Keratinocyte (primary cell): ENCODE results near the gene PITPNC1. TPM values are rescaled to one million over a fixed set of nuclear protein-coding genes. Genes with fewer than 3 reads are reported as not detected.

ENCODE experiments used
- DNase-seq: peaks from one replicate; pipeline ENCODE4 v3.0.0-alpha.2; 2011; ENCODE audit warnings: low read depth, missing footprints, low spot score
- FAIRE-seq: peaks from 2 replicates; lab custom pipeline; 2011; peaks lifted over from hg19 to GRCh38; lab: Jason Lieb, UNC
- H2AFZ ChIP-seq: 2 replicates; pipeline ENCODE4 v1.6.0; 2012; ENCODE audit warnings: low read length, control low read depth, inconsistent platforms; ENCODE audit not compliant: control insufficient read depth
- H3K27ac ChIP-seq: 2 replicates; pipeline ENCODE4 v1.5.1; 2011; ENCODE audit warnings: low read length; ENCODE audit not compliant: control insufficient read depth, insufficient read depth
- H3K27me3 ChIP-seq: 3 replicates; pipeline ENCODE4 v1.6.0; 2011; ENCODE audit warnings: low read length; ENCODE audit not compliant: control insufficient read depth, insufficient read depth; ENCODE audit errors: extremely low read depth
- H3K36me3 ChIP-seq, 2 experiments: 2 replicates in 1 of 2; 3 replicates in 1 of 2; pipeline ENCODE4 v1.5.1; 2011; ENCODE audit warnings: low read length in 2 of 2, mild to moderate bottlenecking in 1 of 2; ENCODE audit not compliant: control insufficient read depth in 2 of 2, insufficient read depth in 2 of 2; ENCODE audit errors: extremely low read depth in 1 of 2
- H3K4me1 ChIP-seq: 3 replicates; pipeline ENCODE4 v1.5.1; 2011; ENCODE audit warnings: low read length; ENCODE audit not compliant: control insufficient read depth, insufficient read depth; ENCODE audit errors: extremely low read depth
- H3K4me2 ChIP-seq: 3 replicates; pipeline ENCODE4 v1.6.0; 2011; ENCODE audit warnings: low read depth, low read length; ENCODE audit not compliant: control insufficient read depth, insufficient read depth; ENCODE audit errors: extremely low read depth
- H3K4me3 ChIP-seq, 3 experiments: fragments of 200-600 bp in 1 of 3; sonication (generic) in 1 of 3; 2 replicates in 2 of 3; 3 replicates in 1 of 3; pipeline ENCODE4 v1.5.1; 2011 to 2016; ENCODE audit warnings: low read length in 3 of 3, mild to moderate bottlenecking in 3 of 3, control low read depth in 2 of 3, inconsistent platforms in 1 of 3, low read depth in 1 of 3, mixed read lengths in 1 of 3, mixed run types in 1 of 3, moderate library complexity in 1 of 3; ENCODE audit not compliant: control insufficient read depth in 2 of 3, insufficient read depth in 2 of 3; ENCODE audit errors: extremely low read depth in 1 of 3
- H3K79me2 ChIP-seq: 2 replicates; pipeline ENCODE4 v1.6.0; 2012; ENCODE audit warnings: low read length; ENCODE audit not compliant: control insufficient read depth, insufficient read depth
- H3K9ac ChIP-seq: 3 replicates; pipeline ENCODE4 v1.6.0; 2011; ENCODE audit warnings: low read length; ENCODE audit not compliant: control insufficient read depth, insufficient read depth; ENCODE audit errors: extremely low read depth
- H3K9me1 ChIP-seq: 3 replicates; pipeline ENCODE4 v1.6.0; 2011; ENCODE audit warnings: low read length; ENCODE audit not compliant: control insufficient read depth, insufficient read depth; ENCODE audit errors: extremely low read depth
- H3K9me3 ChIP-seq: 2 replicates; pipeline ENCODE4 v1.5.1; 2012; ENCODE audit warnings: low read depth, low read length; ENCODE audit not compliant: control insufficient read depth
- H4K20me1 ChIP-seq: 3 replicates; pipeline ENCODE4 v1.6.0; 2011; ENCODE audit warnings: low read length; ENCODE audit not compliant: control insufficient read depth, insufficient read depth; ENCODE audit errors: extremely low read depth
- EZH2 ChIP-seq: IDR thresholded peaks from one replicate; pipeline ENCODE4 v1.6.1; 2012; ENCODE audit warnings: inconsistent platforms, mild to moderate bottlenecking, low read length, moderate library complexity
- dilution Hi-C: fragments of 300-500 bp; cut with MboI; formaldehyde crosslinking; loops from one replicate; pipeline ENCODE4 v1.7.0; 2020; ENCODE audit warnings: low sequenced_read_pairs; ENCODE audit not compliant: extremely low pct_ligation_motif_present
- polyA plus RNA-seq, 5 experiments: library from polyadenylated mRNA; depleted of rRNA in 3 of 5; stranded (reverse) in 3 of 5; stranded (forward) in 1 of 5; unstranded in 1 of 5; fragments of >200 nt; gene quantifications; 1 replicate in 1 of 5; 2 replicates in 3 of 5; 3 replicates in 1 of 5; pipeline versions ENCODE4 v1.2.1 to v1.2.3, GENCODE V29; 2011 to 2012; ENCODE audit warnings: missing spikeins in 2 of 5, low read depth in 1 of 5, low replicate concordance in 1 of 5
- TF ChIP-seq, protein P1 (sequence below), 3 experiments: IDR thresholded peaks in 1 of 3; conservative IDR thresholded peaks in 1 of 3; optimal IDR thresholded peaks in 1 of 3; 2 replicates in 2 of 3; 3 replicates in 1 of 3; pipeline versions ENCODE3 to v1.5.1; 2011; ENCODE audit warnings: low read length in 3 of 3, mild to moderate bottlenecking in 3 of 3, moderate library complexity in 2 of 3, control low read depth in 1 of 3, inconsistent platforms in 1 of 3; ENCODE audit not compliant: insufficient read depth in 2 of 3; ENCODE audit errors: extremely low read depth in 1 of 3

PITPNC1 gene
- polyA plus RNA-seq, 1 donor (not counting 4 experiments of a cell fraction or from before 2014, with no cell fraction given) = 24.8 TPM

DNA sequence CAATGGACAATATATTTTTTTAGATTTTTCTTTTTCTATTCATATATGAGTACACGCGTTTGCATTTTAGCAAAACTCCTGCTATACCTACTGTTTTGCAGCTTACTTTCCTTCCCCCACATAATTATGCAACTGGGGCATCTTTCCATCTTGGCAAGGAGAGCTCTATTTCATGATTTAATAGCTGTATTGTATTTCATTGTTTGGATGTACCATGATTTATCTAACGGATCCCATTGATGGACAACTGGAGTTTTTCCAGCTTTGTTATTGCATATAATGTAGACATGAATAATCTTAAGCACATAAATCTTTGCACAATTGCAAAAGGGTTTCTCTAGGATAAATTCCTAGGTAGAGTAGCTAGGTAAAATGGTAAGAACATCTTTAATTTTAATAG lies 133.9 kb downstream of the PITPNC1 start:
- H4K20me1 ChIP-seq = no peaks in the 10 kb centered on the region
- no peaks in the 10 kb centered on the region for H3K9me1 ChIP-seq
- DNase-seq (no peak), FAIRE-seq (no peak)
- no peaks in the 10 kb centered on the region for H3K36me3 ChIP-seq
- TF ChIP-seq, protein P1, sequence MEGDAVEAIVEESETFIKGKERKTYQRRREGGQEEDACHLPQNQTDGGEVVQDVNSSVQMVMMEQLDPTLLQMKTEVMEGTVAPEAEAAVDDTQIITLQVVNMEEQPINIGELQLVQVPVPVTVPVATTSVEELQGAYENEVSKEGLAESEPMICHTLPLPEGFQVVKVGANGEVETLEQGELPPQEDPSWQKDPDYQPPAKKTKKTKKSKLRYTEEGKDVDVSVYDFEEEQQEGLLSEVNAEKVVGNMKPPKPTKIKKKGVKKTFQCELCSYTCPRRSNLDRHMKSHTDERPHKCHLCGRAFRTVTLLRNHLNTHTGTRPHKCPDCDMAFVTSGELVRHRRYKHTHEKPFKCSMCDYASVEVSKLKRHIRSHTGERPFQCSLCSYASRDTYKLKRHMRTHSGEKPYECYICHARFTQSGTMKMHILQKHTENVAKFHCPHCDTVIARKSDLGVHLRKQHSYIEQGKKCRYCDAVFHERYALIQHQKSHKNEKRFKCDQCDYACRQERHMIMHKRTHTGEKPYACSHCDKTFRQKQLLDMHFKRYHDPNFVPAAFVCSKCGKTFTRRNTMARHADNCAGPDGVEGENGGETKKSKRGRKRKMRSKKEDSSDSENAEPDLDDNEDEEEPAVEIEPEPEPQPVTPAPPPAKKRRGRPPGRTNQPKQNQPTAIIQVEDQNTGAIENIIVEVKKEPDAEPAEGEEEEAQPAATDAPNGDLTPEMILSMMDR (optimal IDR thresholded peaks at IDR 0.05 in 1 of 3, IDR thresholded peaks at IDR 0.05 in 1 of 3, conservative IDR thresholded peaks at IDR 0.05 in 1 of 3; ENCODE audit: extremely low read depth in 1 of 3, insufficient read depth in 2 of 3, low read length in 3 of 3) = no peak
- no peak overlapping the region for H3K4me2 ChIP-seq
- H3K27ac ChIP-seq = no peak overlapping the region
- H3K9me3 ChIP-seq = peaks cover 3% of the 10 kb centered on the region
- H3K79me2 ChIP-seq = peaks cover 6% of the 10 kb centered on the region
- H3K27me3 ChIP-seq = no peaks in the 10 kb centered on the region
- H3K4me3 ChIP-seq = no peak overlapping the region
- H3K4me1 ChIP-seq = no peaks in the 10 kb centered on the region
- H3K9ac ChIP-seq = no peak overlapping the region
- no peak overlapping the region for H2AFZ ChIP-seq
- dilution Hi-C loops = no loop called here

DNA sequence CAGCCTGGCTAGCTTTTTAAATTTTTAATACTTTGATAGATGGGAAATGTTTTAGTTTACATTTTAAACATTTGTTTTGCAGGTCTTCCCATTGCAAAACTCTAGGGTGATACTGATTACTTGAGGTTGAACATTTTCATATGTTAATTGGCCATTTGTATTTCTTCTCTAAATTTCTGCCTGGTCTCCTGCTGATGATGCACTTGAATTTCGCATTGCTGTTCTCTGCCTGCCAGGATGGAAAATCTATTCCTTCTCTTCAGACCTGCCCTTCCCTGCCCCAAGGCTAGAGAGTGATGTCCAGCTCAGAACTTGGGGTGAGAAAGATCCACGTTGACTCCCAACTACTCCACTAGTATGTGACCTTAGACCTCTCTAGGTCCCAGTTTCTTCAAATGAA lies 134.7 kb downstream of the PITPNC1 start:
- dilution Hi-C loops = no loop called here
- Histone ChIP-seq H3K79me2 (peaks cover 6% of the 10 kb centered on the region), H3K4me1 (no peaks in the 10 kb centered on the region), H3K9ac (no peak overlapping the region), H3K9me1 (no peaks in the 10 kb centered on the region), H2AFZ (no peak overlapping the region), H3K9me3 (peaks cover 3% of the 10 kb centered on the region), H3K4me2 (no peak overlapping the region), H3K36me3 (no peaks in the 10 kb centered on the region), H4K20me1 (no peaks in the 10 kb centered on the region), H3K27ac (no peak overlapping the region), H3K4me3 (no peak overlapping the region), H3K27me3 (no peaks in the 10 kb centered on the region)
- no peak for DNase-seq
- FAIRE-seq = no peak
- no peak for TF ChIP-seq EZH2
- TF ChIP-seq, protein P1 (optimal IDR thresholded peaks at IDR 0.05 in 1 of 3, IDR thresholded peaks at IDR 0.05 in 1 of 3, conservative IDR thresholded peaks at IDR 0.05 in 1 of 3; ENCODE audit: extremely low read depth in 1 of 3, insufficient read depth in 2 of 3, low read length in 3 of 3) = no peak
